ENCODE results near the gene XRCC3. TPM values are rescaled to one million over a fixed set of nuclear protein-coding genes. Genes with fewer than 3 reads are reported as not detected.

XRCC3 gene
- total RNA-seq, 1 donor from 2014 or later, result 6.9 TPM

DNA sequence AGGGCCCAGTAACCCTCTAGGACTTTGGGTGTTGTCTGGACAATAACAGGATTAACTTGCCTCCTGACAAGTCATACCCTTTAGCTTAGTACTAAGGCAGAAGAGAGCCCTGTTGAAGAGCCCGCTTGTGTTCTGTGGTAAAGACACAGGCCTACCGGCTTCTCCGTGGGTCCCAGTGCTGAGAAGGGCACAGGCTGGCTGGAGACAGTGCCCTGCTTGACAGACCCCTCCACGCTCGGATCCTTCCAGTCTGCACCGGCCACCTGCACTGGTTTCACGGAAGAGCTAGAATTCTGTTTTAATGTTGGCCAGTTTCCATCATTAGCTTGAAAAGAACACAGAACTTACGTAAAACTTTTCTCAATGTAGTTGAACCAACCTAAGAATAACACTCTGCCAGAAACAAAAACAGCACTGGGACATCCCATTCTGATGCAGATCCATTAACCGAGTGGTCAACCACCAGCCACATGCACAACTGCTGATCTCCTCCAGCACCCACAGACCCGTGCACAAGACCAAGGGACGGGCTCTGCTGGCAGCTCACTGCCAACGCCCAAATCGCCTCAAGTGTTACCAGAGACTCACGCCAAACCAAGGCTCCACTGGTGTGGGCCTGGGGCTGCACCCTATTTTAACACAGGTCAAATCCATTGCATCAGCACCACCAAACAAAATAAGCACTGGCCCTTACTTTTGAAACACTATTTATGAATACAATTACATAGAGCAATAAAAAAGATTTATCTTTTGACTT, 27.4 kb upstream of the XRCC3 start:
- H3K4me3 ChIP-seq, result no peak overlapping the region
- H3K27ac ChIP-seq, result no peak overlapping the region
- TF ChIP-seq POLR2AphosphoS5 (IDR thresholded peaks at IDR 0.05; ENCODE audit: insufficient read depth in 1 of 2, low read depth in 1 of 2) (no peak), POLR2A (IDR thresholded peaks at IDR 0.05) (no peak)
- TF ChIP-seq, protein P1, sequence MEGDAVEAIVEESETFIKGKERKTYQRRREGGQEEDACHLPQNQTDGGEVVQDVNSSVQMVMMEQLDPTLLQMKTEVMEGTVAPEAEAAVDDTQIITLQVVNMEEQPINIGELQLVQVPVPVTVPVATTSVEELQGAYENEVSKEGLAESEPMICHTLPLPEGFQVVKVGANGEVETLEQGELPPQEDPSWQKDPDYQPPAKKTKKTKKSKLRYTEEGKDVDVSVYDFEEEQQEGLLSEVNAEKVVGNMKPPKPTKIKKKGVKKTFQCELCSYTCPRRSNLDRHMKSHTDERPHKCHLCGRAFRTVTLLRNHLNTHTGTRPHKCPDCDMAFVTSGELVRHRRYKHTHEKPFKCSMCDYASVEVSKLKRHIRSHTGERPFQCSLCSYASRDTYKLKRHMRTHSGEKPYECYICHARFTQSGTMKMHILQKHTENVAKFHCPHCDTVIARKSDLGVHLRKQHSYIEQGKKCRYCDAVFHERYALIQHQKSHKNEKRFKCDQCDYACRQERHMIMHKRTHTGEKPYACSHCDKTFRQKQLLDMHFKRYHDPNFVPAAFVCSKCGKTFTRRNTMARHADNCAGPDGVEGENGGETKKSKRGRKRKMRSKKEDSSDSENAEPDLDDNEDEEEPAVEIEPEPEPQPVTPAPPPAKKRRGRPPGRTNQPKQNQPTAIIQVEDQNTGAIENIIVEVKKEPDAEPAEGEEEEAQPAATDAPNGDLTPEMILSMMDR (IDR thresholded peaks at IDR 0.05), result no peak
- no peak for DNase-seq (ENCODE audit: extremely low spot score in 2 of 2)
- H3K9me3 ChIP-seq, result no peaks in the 10 kb centered on the region
- no peaks in the 10 kb centered on the region for H3K36me3 ChIP-seq
- peaks cover under 1% of the 10 kb centered on the region for H3K4me1 ChIP-seq
- no peaks in the 10 kb centered on the region for H3K27me3 ChIP-seq
- intact Hi-C loops (cut with DNase I), result no loop called here

DNA sequence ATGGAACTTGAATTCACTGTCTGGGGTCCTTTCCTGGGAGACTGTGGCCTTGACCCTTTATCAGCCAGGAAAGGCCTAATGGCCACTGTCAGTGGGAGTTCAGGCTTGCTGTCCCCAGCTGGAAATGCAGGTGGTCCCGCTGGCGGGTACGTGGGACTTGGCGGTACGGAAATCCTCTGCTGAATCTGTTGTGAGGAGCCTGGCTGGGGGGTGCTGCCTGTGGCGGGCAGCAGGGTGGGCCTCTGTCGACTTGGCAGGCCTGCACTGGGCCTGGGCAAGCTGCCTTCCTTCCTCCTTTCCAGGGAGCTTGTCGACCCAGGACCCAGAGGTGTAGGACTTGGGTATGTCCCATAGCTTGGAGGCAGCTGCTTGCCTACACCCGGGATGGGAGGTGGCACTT, 26.6 kb upstream of the XRCC3 start:
- H3K27ac ChIP-seq, result no peak overlapping the region
- H3K4me3 ChIP-seq, result no peak overlapping the region
- DNase-seq (ENCODE audit: extremely low spot score in 2 of 2), result no peak
- intact Hi-C loops (cut with DNase I), result no loop called here
- TF ChIP-seq, protein P1 (IDR thresholded peaks at IDR 0.05), result no peak
- TF ChIP-seq POLR2A (IDR thresholded peaks at IDR 0.05), result no peak
- TF ChIP-seq POLR2AphosphoS5 (IDR thresholded peaks at IDR 0.05; ENCODE audit: insufficient read depth in 1 of 2, low read depth in 1 of 2), result no peak
- H3K27me3 ChIP-seq, result no peaks in the 10 kb centered on the region
- H3K36me3 ChIP-seq, result no peaks in the 10 kb centered on the region
- no peaks in the 10 kb centered on the region for H3K9me3 ChIP-seq
- peaks cover 9% of the 10 kb centered on the region for H3K4me1 ChIP-seq

DNA sequence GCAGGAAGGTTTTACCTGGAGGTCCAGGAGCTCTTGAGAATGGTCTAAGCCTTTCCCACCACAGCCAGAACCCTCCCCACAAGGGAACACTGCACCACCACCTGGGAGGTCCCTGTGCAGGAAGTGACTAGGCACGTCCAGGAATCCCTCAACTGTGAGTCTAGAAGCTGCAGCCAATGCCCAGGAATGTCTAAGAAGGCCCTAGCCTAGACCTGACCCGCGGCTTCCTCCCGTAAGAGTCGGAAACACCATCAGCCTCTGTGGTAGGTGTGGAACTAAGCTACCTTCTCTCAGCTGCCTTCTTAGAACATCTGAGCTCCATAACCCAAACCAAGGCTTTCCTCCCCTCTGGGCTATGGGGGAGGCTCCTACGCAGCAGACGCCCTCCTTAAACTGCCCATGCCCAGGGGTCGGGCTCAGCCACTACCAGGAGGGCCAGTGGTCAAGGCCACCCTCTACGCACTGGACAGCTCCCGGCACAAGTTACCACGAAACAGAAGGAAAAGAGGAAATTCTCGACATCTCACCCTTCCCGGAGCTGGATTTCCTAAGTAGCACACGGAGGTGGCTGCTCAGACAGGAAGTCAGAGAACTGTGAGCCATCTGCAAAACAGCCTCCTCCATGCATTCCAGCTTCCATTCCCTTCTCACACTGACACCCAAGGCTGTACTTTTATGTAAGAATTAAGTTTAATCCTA, 25.9 kb upstream of the XRCC3 start:
- no peaks in the 10 kb centered on the region for H3K9me3 ChIP-seq
- H3K36me3 ChIP-seq, result no peaks in the 10 kb centered on the region
- no peak for DNase-seq (ENCODE audit: extremely low spot score in 2 of 2)
- H3K4me1 ChIP-seq, result peaks cover 16% of the 10 kb centered on the region
- TF ChIP-seq POLR2A (IDR thresholded peaks at IDR 0.05), result no peak
- no peak for TF ChIP-seq POLR2AphosphoS5 (IDR thresholded peaks at IDR 0.05; ENCODE audit: insufficient read depth in 1 of 2, low read depth in 1 of 2)
- TF ChIP-seq, protein P1 (IDR thresholded peaks at IDR 0.05), result no peak
- no peak overlapping the region for H3K4me3 ChIP-seq
- H3K27ac ChIP-seq, result no peak overlapping the region
- H3K27me3 ChIP-seq, result no peaks in the 10 kb centered on the region
- intact Hi-C loops (cut with DNase I), result no loop called here

DNA sequence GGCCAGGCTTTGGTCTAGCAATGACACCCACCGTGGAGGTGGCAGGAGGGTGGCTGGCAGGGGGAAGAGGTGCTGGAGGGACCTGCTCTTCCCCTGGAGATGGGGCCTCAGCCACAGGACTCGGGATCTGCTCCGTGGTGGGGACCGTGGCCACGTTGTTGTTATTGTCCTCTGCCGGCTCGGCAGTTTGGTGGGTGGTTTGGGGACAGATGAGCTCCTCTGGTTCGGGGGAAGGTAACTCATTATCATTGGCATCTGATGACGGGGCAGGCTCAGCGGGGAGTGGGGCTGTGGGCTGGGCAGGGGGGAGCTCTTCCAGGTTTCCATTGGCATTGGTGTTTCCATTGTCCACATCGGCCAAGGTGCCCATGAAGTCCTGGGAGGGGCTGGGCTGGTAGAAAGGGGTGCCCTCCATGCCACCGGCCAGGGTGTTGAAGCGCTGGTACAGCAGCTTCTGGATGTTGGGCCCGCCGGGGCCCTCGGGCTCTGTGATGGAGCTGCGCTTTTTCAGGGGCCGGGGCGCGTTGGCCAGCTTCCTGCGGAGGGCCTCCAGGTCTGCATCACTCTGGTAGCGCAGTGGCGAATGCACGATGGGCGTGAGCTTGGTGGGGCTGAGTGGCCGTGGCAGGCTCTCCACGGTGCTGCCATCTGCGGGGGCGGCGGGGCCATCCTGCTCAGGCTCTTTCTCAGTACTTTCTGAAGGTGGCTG, 24.7 kb upstream of the XRCC3 start:
- H3K9me3 ChIP-seq, result no peaks in the 10 kb centered on the region
- no peaks in the 10 kb centered on the region for H3K27me3 ChIP-seq
- intact Hi-C loops (cut with DNase I), result no loop called here
- no peak for DNase-seq (ENCODE audit: extremely low spot score in 2 of 2)
- TF ChIP-seq, protein P1 (IDR thresholded peaks at IDR 0.05), result no peak
- TF ChIP-seq POLR2AphosphoS5 (IDR thresholded peaks at IDR 0.05; ENCODE audit: insufficient read depth in 1 of 2, low read depth in 1 of 2), result no peak
- TF ChIP-seq POLR2A (IDR thresholded peaks at IDR 0.05), result no peak
- H3K36me3 ChIP-seq, result no peaks in the 10 kb centered on the region
- H3K27ac ChIP-seq, result no peak overlapping the region
- peaks cover 28% of the 10 kb centered on the region for H3K4me1 ChIP-seq
- no peak overlapping the region for H3K4me3 ChIP-seq

Data from vagina (tissue), 2 donors.